AG09309 (cell line): ENCODE measurements around the gene NEURL1B.

Experiments used
- DNase-seq: peaks from one replicate; pipeline ENCODE4 v3.0.0-alpha.2; 2010; ENCODE audit warnings: low read depth
- H3K4me3 ChIP-seq: 2 replicates; pipeline ENCODE4 v1.5.1; 2011; ENCODE audit warnings: mild to moderate bottlenecking, low read depth, low read length, moderate library complexity; ENCODE audit not compliant: control insufficient read depth
- TF ChIP-seq, protein P1 (sequence below): IDR thresholded peaks from 2 replicates; pipeline ENCODE4 v1.5.1; 2011; ENCODE audit warnings: mild to moderate bottlenecking, low read depth, low read length, inconsistent platforms; ENCODE audit not compliant: insufficient read depth, control insufficient read depth; ENCODE audit errors: missing control alignments

Gene NEURL1B

DNA sequence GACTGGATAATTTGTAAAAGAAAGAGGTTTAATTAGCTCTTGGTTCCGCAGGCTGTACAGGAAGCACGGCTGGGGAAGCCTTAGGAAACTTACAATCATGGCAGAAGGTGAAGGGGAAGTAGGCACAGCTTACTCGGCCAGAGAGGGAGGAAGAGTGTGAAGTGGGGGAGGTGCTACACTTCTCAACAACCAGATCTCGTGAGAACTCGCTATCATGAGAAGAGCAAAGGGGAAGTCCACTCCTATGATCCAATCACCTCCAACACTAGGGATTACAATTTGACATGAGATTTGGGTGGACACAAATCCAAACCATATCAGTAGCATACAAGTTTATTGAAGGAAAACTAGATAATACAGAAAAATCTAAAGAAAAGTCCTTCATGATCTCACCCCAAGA lies 39.9 kb downstream of the NEURL1B start:
- DNase-seq = no peak

GRCh38 chr5:172681421-172681820 lies 40.4 kb downstream of the NEURL1B start:
- DNase-seq = no peak
- TF ChIP-seq, protein P1, sequence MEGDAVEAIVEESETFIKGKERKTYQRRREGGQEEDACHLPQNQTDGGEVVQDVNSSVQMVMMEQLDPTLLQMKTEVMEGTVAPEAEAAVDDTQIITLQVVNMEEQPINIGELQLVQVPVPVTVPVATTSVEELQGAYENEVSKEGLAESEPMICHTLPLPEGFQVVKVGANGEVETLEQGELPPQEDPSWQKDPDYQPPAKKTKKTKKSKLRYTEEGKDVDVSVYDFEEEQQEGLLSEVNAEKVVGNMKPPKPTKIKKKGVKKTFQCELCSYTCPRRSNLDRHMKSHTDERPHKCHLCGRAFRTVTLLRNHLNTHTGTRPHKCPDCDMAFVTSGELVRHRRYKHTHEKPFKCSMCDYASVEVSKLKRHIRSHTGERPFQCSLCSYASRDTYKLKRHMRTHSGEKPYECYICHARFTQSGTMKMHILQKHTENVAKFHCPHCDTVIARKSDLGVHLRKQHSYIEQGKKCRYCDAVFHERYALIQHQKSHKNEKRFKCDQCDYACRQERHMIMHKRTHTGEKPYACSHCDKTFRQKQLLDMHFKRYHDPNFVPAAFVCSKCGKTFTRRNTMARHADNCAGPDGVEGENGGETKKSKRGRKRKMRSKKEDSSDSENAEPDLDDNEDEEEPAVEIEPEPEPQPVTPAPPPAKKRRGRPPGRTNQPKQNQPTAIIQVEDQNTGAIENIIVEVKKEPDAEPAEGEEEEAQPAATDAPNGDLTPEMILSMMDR = no peak
- no peak overlapping the region for H3K4me3 ChIP-seq

More for the DNA sequence above, 39.9 kb downstream of the NEURL1B start:
- TF ChIP-seq, protein P1 = no peak
- H3K4me3 ChIP-seq = no peak overlapping the region

DNA sequence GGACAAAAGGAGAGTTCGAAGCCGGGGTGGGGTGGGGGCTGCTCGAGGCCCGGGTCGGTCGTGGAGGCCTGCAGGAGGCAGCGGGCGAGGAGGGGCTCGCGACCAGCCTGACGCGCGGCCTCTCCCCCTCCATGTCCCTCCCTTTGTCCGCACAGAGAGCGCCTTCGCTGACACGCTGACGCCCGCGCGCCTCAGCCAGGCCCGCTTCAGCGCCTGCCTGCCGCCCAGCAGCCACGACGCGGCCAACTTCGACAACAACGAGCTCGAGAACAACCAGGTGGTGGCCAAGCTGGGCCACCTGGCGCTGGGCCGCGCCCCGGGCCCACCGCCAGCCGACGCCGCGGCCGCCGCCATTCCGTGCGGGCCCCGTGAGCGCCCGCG lies 42.2 kb downstream of the NEURL1B start:
- TF ChIP-seq, protein P1 = no peak
- no peak overlapping the region for H3K4me3 ChIP-seq
- no peak for DNase-seq

GRCh38 chr5:172683645-172684471 lies 42.8 kb downstream of the NEURL1B start:
- no peak for DNase-seq
- TF ChIP-seq, protein P1 = no peak
- H3K4me3 ChIP-seq = no peak overlapping the region

- TF ChIP-seq, protein P1 = no peak
- no peak overlapping the region for H3K4me3 ChIP-seq
- no peak for DNase-seq
Observed at GRCh38 chr5:172685091-172685490, 44.0 kb downstream of the NEURL1B start.

DNA sequence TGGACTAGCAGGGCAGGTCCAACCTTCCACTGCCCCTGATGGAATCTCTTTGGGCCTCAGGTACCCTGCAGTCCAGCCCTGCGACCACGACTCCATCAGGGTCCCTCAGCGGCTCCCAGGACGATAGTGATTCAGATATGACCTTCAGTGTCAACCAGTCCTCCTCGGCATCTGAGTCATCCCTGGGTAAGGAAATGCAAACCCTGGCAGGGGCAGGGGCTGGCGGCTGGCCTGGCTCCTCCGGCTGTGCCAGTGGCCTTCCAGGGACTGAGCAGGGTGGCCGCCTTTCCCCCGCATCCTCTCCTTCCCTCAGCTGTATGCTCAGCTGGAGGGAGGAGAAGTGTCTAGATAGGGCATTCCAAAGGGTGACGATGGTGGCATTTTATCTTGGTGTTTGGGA lies 45.0 kb downstream of the NEURL1B start:
- DNase-seq = no peak
- H3K4me3 ChIP-seq = no peak overlapping the region
- TF ChIP-seq, protein P1 = no peak
